ENCODE results near the gene GLYR1.

DNA sequence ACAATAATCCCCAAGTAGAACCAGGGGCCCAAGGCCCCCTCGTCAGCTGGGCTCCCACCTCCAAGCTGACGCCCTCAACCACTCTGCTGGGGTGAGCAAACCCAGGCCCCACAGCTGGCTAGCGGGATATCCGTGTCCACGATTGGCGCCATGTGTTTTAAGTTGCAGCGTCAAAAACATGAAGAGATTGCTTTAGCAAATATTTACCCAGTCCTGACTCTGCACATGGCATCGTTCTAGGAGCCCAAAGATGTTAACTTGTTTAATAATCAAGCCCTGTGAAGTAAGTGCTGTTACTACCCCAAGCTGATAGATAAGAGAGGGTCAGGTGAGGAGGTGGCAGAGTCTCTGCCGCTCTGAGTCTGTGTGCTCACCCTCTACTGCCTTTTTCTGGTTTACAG lies 58.6 kb downstream of the GLYR1 start:
- TF ChIP-seq FOXK2 (IDR thresholded peaks at IDR 0.05) = no peak
- TF ChIP-seq CTBP1 (IDR thresholded peaks at IDR 0.05; ENCODE audit: borderline replicate concordance) = no peak
- TF ChIP-seq HDGF (IDR thresholded peaks at IDR 0.05; ENCODE audit: borderline replicate concordance) = no peak

Measured in HEK293T (cell line).